Measurements from ENCODE around the gene TBC1D32. TPM values are rescaled to one million over a fixed set of nuclear protein-coding genes. Genes with fewer than 3 reads are reported as not detected.

Gene TBC1D32
- total RNA-seq, 1 experiment from 2014 or later, result 9.0 TPM

- no peaks in the 10 kb centered on the region for H3K79me2 ChIP-seq (ENCODE audit: insufficient read depth, low read length)
- H2AK5ac ChIP-seq (ENCODE audit: insufficient read length, low read length), result no peak overlapping the region
- H3K4ac ChIP-seq (ENCODE audit: low read depth, low read length), result no peak overlapping the region
- Mint-ChIP-seq H3K27me3 (ENCODE audit: low read depth) (no peaks in the 10 kb centered on the region; the same call in 1 of the 2 replicates), H3K36me3 (ENCODE audit: insufficient read depth in 1 of 3, low read depth in 3 of 3) (peaks cover 5 to 13% (median 12%) of the 10 kb centered on the region in 3 experiments; a peak in 5 of 7 replicates), H3K9me3 (peaks cover 5 to 13% of the 10 kb centered on the region in 2 experiments; a peak in 3 of 5 replicates), H3K4me1 (peaks cover 12 to 17% of the 10 kb centered on the region in 2 experiments), H3K4me3 (no peak overlapping the region), H3K27ac (no peak overlapping the region)
- H3T11ph ChIP-seq (ENCODE audit: low read length), result no peak overlapping the region
- WGBS (ENCODE audit: extremely low coverage, insufficient read length, low lambda C conversion rate), result no CpG with 5 or more reads among the region's 1 CpG
- H3K4me2 ChIP-seq (ENCODE audit: insufficient read depth, insufficient read length, low read length), result no peak overlapping the region
- no peak overlapping the region for H3K18ac ChIP-seq (ENCODE audit: insufficient read length, low read depth, low read length)
- H3K27me3 ChIP-seq (ENCODE audit: insufficient read depth, low read length), result no peaks in the 10 kb centered on the region
- no peak overlapping the region for H2BK120ac ChIP-seq (ENCODE audit: low read depth, low read length, poor library complexity, severe bottlenecking)
- H3K14ac ChIP-seq (ENCODE audit: insufficient read depth, low read length), result no peak overlapping the region
- H3K4me1 ChIP-seq (ENCODE audit: insufficient read depth, low read length), result no peaks in the 10 kb centered on the region
- no peaks in the 10 kb centered on the region for H3K9me3 ChIP-seq (ENCODE audit: control insufficient read depth, low read depth, low read length)
- H3K27ac ChIP-seq (ENCODE audit: insufficient read length, low read depth, low read length), result no peak overlapping the region
- H2BK20ac ChIP-seq (ENCODE audit: low read depth, low read length, poor library complexity, severe bottlenecking), result no peak overlapping the region
- no peak for DNase-seq
- no peak overlapping the region for H2BK5ac ChIP-seq (ENCODE audit: insufficient read length, low read length)
- no peaks in the 10 kb centered on the region for H3K23me2 ChIP-seq (ENCODE audit: insufficient read length, low read depth, low read length, poor library complexity, severe bottlenecking)
- no peak overlapping the region for H3K9ac ChIP-seq (ENCODE audit: extremely low read depth, insufficient read length, low read length)
- no peak overlapping the region for H4K91ac ChIP-seq (ENCODE audit: insufficient read length, low read depth, low read length)
- H4K5ac ChIP-seq (ENCODE audit: insufficient read length, low read depth, low read length), result no peak overlapping the region
- no peak overlapping the region for H2BK15ac ChIP-seq (ENCODE audit: low read depth, low read length)
- no peak overlapping the region for H3K56ac ChIP-seq (ENCODE audit: insufficient read length, low read depth, low read length)
- TF ChIP-seq, protein P1, sequence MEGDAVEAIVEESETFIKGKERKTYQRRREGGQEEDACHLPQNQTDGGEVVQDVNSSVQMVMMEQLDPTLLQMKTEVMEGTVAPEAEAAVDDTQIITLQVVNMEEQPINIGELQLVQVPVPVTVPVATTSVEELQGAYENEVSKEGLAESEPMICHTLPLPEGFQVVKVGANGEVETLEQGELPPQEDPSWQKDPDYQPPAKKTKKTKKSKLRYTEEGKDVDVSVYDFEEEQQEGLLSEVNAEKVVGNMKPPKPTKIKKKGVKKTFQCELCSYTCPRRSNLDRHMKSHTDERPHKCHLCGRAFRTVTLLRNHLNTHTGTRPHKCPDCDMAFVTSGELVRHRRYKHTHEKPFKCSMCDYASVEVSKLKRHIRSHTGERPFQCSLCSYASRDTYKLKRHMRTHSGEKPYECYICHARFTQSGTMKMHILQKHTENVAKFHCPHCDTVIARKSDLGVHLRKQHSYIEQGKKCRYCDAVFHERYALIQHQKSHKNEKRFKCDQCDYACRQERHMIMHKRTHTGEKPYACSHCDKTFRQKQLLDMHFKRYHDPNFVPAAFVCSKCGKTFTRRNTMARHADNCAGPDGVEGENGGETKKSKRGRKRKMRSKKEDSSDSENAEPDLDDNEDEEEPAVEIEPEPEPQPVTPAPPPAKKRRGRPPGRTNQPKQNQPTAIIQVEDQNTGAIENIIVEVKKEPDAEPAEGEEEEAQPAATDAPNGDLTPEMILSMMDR (conservative IDR thresholded peaks at IDR 0.05), result no peak
- H2AFZ ChIP-seq (ENCODE audit: low read length), result no peak overlapping the region
- no peaks in the 10 kb centered on the region for H3K79me1 ChIP-seq (ENCODE audit: insufficient read depth, low read depth, low read length, poor library complexity, severe bottlenecking)
- no peak overlapping the region for H2BK12ac ChIP-seq (ENCODE audit: insufficient read length, low read depth, low read length)
- no peak overlapping the region for H3K23ac ChIP-seq (ENCODE audit: insufficient read length, low read depth, low read length)
- no peak overlapping the region for H4K8ac ChIP-seq (replicated peaks; ENCODE audit: insufficient read length, low read depth, low read length)
- H4K20me1 ChIP-seq (ENCODE audit: control insufficient read depth, insufficient read depth, insufficient read length), result no peaks in the 10 kb centered on the region
Observed at GRCh38 chr6:121106962-121107361, 227.3 kb downstream of the TBC1D32 start.
